Activated CD4-positive, alpha-beta T cell treated with anti-CD3 and anti-CD28 coated beads for 24 hours (primary cell): ENCODE results near the gene CRABP2.

Experiments
- DNase-seq, 2 donors: peaks; one replicate each; pipeline ENCODE4 v3.0.0-alpha.2; 2020; ENCODE audit warnings: low read depth in 2 of 2

Gene CRABP2

DNA sequence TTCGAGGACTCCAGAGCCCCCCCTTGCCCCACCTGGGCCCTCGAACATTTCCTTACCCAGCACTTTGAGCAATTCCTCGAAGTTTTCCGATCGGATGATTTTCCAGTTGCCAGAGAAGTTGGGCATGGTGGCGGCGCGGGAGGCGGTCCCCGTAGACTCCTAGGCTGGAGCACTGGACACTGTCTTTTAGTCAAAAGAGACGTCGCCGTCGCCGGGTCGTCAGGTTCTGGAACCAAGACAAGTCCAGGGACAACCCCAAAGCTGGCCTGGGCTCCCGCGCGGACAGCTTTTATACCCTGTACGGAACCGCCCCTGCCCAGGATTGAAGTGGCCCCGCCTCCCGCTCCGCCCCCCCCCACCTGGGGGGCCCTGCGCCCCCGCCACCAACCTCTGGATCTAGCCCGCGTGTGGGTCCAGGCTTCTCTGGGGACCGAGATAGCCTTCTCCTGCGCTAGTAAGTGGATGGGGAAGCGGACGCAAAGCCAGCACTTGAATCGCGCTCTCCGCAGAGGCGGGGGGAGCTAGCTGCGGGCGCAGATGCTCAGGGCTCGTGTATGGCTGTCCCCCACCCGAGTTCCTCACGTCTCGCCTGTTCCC lies at the start of gene CRABP2:
TSS of gene CRABP2 (minus strand) at position 263 of the 597 bp plus-strand sequence. CDS start at position 126, 137 bp downstream.
- DNase-seq = no peak

DNA sequence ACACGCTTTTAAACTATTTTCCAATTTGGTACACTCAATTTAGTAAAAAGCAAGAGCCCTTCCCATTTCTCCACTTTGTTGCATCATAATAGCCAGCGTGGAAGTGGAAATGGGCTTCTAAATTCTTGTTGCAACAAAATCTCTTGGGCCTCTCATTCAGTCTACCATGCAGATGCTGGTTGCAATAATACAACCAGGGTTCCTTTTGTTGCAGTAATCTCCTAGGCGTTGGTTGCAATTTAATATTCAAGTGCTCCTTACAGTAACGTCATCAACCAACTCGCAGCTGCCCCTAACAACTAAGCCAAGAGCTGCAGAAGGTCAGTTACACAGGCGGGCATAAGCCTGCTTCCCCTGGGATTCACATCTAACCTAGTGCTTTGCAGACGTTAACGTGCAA lies 48.8 kb upstream of the CRABP2 start:
- no peak for DNase-seq

DNA sequence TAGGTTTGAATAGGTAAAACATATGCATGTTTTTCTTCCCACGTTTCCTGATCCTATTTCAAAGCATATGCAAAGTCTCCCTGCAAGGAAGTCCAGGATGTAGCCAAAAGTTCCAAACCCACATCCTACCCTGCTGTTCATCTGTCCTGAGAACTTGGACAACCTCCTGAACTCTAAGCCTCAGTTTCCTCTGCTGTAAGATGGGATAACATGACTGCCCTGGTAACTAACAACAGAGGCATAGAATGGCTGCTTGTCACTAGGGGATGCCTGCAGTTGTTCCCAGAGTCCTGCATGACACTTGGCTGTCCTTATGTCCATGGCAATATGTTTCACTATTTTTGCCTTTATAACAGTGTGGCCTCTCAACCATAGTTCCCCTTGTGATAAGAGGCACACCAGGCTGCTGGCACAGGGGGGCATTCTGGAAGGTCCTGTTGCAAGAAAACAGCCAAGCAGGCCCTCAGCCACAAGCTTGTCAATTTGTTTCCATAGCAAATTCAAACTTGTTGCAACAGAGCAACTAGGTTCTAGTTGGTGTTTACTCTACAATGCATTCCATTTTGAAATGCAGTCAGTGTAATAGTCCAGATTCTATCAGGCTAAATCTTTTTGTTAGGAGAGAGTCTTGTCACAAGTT lies 47.6 kb upstream of the CRABP2 start:
- DNase-seq = no peak

DNA sequence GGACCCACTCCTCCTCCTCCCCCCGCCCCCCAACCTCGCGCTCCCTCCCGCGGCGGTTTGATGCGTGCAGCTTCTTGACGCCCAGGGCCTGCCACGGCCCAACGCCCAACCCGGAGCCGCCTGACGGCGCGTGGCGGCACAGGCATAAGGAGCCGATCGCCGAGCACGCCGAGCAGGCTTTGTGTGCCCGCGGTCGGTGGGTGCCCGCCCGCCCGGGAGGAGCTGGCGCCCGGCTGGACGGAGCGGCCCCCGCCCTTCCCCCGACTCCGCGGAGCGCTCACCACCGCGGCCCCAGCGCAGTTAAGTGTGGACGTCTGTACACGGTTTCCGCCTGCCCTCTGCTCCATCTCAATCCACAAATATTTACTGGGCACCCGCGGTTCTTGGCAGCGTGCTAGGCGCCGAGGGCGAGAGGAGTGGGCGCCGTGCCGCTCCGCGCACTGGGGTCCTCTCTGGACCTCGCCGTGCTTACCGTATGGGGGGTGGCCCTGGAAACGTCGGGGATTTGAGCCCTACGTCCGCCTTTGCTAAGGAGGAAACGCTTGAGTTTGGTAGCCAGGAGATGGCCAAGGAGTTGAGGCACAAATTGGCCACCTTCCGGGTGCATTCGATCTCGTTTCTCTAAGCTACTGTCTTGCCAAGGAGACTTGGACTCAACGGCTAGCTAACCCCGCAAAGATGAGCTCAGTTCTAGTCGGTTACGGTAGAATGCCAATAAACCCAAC lies 46.5 kb upstream of the CRABP2 start:
- peak; percentile 96 to 98 for DNase-seq

DNA sequence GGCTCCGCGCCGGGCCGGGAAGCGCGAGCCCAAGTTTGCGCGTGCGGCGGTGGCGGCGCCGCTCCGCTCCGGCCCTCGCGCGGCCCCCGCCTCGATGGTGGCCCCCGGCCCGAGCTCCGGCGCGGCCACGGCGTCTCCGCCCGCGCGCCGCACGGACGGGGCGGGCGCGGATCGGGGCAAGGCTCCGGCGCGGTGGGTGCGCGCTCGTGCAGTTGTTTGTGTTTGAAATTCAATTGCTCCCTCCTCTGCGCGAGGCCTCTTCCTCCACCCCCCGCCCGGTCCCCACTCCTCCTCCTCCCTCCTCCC lies 46.0 kb upstream of the CRABP2 start, which contains the start of gene HDGF:
TSS of gene HDGF (minus strand) at position 225 of the 306 bp plus-strand sequence. CDS start 246 bp downstream, outside the sequence.
- no peak for DNase-seq

DNA sequence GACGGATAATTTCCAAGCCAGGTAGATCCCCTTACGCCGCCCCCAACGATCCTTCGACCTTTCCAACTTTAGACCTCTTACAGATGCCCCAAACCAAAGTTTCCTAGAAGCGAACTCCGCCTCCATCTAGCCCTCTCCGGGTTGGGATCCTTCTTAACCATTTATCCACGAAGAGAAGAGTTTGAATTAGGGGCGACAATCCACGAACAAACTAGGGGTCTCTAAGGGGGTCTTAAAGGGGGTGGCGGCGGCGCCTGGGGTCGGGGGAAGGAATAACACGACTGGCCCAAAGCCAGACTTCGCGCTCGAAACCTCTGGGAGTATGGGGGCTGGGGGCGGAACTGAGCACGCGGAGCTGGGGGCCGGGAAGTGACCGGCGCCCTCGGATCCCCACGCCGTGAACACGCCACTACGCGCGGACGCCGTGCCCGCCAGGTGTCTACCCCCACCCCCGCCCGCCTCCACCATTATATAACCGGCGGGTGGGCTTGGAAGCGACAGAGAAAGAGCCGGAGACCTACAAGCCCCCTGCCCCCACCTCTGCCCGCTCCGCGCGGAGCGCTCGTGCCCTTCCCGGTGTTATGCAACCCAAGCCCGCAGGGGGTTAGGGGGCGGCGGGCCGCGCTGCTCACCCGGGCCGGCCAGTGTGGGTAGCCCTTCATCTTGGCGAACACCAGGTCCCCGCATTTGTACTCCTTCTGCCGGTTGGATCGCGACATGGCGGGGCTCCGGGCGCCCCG lies 45.5 kb upstream of the CRABP2 start:
- DNase-seq = no peak

DNA sequence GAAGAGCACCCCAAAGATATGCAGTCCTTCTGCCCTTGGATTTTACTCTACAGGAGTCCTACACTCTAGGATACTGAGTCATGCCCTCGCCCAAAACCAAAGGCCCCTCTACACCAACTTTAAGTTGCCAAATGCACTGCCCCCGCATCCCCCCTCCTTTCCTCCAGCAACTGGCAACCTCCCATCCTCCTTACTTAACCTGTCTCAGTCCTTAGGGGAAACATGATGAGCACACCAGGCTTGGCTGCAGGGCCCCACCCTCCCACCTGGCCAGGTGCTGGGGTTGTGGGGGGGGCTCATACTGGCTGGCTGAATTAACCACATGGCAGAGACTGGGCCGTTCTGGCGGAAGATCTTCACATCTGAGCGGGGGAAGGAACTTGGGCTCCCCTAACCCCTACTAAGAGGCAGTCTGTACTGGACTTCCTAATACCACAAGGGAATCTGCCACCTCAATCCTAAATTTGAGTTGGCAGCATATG lies 44.8 kb upstream of the CRABP2 start:
- no peak for DNase-seq

DNA sequence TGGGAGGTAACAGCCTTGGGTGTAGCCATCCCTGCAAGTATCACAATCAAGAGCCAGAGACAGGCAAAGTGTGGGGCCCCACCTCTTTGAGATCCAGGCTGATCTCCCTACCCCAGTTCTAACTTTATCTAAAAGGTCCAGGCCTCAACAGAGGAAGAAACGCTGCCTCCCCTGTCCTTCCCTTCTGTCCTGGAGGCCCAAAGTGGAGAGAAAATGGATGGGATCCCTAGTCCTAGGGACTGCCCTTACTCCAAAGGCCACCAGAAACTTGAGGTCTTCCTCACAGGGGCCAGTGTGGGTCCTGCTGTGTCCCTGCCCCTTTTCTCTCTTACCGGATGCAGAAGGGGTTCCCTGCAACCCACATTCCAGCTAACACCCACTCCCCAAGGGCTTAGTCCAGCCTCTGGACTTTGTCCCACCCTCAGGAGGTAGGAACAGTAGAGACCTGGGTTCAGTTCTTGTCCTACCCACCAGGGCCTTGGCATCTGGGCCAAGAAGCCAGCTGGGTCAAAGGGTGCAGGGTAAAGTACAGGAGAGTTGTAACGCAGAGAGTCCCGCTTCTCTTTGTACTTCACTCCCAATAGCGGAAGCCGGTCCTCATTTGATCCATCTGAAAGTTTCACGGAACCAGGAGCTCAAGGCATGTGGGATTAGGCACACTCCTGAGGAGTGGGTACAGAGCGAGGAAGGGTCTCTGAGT lies 44.2 kb upstream of the CRABP2 start:
- no peak for DNase-seq

DNA sequence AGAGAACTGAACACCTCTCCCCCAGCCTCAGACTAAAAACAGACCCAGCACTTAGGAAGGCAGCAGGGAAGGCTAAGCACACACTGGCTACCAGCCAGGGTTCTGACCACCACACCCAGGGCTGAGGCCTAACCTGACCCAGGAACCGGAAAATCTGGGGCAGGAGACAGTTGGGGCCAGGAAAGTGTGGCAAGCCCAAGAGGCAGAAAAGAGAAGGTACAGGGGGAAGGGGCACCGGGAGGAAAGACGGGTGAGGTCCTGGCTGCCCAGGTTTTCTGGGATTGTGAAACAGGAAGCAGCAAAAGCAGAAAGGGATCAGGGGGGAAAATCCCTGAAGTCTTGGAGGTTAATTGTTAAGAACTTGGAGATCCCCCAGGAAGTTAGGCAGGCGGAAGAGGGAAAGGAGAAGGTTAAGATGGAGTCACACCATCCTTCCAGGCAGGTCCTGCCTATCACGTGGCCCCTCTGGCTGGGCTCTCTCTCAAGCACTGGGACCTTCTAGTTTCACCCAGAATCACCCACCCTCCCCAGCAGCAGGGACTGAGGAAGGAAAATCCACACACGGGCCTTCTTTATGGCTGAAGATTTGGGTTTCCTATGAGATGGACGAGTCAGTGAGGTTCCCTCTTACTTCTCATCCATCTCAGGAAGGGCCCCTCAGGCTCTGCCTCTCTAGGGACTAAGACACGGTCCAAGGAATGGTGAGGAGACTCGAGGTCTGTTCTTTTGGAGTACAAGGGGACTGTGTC lies 43.5 kb upstream of the CRABP2 start:
- DNase-seq = no peak

DNA sequence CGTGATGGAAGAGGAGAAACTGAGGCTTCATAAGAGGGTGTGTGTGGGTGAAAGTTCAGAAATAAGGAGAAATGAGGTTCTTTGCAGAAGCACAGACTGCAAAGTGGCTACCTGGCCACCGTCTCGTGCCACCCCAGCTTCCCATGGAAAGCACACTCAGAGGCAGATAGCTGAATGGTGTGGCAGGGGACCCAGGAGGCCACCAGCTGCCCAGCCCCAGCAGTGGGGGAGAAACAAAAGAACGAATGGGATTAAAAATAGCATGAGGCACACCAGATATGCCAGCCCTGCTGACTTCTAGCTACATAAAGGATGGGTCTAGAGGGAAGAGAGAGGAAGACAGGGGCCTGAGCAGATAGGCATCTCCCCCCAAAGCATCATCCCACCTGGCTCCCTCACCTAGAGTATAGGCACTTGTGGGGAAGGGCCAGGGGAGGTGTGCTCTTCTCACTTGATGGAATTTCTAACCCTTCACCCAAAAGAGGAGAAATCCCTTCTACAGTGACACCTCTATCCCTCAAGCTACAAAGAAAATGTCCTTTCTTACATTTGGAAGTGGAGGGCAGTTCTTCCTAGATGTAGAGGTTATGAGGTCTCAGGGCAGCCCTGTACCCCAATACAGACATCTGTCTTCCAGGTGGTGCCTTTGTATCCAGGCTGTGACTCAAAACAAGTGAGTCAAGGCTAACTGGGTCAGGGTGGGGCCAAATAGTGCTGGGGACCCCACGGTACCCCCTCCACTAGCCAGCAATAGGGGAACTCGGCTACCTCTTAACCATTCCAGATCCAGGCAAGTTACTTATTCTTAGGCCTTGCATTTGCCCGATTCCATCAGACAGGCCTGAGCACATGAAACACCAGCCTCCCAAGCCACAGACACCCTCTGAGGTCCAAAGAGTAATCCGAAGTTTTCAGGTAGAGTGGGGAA lies 42.6 kb upstream of the CRABP2 start:
- no peak for DNase-seq

DNA sequence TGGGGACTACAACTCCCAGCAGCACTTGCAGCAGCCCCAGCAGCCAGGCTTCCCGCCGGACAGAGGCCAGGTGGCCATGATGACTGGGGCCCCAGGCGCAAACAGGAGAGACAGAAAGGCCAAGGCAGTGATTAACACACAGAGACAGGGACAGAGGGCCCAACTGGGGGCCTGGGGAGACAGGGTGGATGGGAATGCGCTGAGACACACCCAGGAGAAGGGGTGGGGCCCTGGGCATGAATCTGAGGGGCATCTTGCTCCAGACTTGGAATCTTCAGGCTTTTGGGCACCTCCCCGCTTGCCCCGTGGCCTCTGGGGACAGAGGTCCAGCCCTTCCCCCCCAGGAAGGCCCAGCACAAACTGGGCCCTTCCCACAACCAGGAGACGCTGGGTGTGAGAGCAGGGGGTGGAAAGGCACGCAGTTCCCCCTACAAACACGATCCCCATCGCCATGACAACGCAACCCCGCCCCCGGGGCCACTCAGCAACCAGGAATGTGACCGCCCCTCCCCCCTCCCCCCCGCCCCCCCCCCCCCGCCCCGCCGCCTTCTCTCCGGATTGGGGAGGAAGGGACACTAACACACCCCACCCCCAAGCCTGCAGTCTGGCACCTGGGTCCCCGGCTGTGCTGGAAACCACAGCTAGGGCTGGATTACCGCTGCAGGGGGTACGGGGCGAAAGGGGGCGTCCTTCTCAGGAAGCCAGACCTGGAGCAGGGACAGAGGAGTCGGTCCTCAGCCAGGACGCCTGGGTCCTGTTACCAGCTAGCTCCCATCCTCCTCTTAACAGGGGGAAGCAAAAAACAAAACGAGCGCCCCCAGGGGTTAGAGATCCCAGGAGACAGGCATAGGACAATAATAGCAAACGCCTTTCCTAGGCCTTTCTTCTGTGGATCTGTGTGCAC lies 41.6 kb upstream of the CRABP2 start:
- DNase-seq = no peak

DNA sequence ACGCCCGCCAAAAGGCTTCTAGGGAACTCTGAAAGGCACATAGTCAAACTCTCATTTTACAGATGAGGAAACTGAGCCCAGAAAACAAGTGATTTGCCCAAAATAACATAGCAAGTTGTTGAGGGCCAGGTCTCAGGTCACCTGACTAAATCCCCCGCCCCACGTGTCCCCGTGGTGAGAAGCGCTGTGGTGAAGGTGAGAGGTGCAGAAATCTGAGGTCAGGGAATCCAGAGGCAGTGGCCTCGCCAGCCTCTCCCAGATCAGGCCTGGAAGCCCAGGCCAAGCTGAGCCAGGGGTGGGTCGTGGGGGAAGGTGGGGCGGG lies 41.0 kb upstream of the CRABP2 start:
- DNase-seq = no peak

DNA sequence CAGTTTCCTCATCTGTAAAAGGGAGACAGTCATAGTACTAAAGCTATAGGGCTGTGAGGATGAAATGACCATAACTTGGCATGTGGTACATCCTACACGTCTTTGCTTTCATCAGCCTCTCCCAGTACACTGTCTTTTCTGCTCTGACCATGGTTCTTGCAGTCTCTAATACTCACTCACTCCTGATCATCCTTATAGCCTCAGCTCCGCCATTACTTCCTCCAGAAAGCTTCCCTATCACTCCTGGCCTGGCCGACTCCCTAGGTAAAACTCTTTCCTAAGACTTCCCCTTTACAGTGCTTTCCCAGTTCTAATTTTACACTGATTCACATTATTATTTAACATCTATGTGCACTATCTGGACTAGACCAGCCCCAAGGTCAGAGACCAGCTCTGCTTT lies 40.5 kb upstream of the CRABP2 start:
- no peak for DNase-seq

DNA sequence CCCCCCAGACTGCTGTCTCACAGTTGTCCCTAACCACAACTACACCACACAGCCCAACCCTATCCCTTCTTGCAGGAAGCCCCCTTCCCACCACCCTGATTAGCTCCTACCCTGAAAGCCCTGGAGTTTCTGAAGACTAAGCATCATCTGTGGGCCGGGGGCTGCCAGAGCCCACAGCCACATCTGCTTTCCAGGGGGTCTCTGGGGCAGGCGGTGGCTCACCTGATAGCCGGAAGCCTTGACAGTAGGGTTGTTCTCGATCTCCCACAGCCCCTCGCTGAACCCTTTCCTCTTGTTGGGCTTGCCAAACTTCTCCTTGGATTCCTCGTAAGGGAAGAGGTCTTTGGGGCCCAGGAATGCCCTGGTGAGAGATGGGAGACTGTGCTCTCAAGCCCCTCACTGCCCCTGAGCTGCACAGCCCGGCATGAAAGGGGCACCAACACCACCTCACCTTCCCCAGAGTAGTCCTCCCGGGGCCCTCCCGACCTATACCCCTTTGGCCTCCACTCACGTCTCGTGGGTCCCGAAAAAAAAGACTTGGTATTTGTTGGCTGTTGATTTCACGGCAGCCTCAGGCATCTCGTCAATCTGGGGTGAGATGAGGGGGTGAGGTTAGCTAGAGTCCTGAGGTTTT lies 39.5 kb upstream of the CRABP2 start:
- no peak for DNase-seq

DNA sequence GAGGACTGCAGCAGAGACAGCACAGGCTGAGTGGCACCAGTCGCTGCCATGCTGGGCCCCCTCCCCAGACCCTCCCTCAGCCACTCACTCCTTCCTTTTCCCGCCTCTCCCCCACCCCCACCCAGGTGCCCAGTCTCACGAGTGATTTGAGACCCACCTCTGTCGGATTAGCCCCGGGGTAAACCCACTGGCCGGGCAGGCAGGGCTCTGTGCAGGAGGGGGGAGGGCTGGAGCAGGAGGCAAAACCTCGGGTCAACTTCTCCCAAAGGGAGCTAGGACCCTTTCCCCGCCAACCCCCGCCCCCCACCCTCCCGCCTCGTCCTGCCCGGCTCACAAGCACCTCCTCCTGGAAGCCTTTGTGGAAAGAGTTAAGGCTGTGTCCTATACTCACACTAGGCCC lies 39.0 kb upstream of the CRABP2 start:
- DNase-seq = no peak

DNA sequence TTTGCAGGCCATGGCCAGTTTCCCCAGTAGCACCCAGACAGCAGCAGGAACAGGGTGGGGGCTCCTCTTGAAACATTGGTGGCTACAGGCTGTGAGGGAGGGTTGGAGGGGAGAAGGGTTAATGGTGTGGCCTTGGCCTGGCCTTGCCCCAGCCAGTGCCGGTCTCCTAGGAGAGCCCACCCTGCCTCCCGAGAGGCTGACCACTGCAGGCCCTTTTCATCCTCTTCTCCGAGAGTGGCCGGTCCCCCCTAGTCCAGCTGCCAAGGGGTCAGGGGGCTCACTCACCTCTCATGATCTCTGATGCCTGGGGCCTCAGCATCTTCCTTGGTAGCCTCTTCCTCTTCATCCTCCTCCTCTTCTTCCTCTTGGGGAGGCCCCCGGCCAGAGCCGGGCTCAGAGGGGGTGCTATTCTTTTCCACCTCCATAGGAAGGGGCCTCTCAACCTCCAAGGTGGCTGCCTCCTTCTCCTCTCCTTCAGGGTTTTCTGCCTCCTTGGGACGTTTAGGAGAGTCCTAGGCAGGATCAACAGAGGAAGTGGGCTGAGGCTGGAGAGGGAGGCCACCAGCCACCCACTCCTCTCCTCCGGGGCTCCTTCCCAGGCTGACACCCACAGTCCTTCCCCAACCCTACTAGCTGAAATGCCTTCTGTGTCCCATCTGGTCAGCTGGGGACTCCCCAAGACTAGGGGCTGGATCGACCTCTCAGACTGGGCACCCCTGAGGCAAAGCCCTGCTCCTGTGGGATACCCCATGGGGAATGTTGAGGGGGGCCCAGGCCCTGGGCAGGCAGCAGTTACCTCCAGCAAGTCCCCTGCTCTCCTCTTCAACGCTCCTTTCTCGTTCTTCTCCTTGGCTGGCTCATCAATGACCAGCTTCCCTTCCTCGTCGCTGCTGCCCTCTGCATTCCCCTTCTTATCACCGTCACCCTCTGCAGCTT lies 38.3 kb upstream of the CRABP2 start:
- no peak for DNase-seq

DNA sequence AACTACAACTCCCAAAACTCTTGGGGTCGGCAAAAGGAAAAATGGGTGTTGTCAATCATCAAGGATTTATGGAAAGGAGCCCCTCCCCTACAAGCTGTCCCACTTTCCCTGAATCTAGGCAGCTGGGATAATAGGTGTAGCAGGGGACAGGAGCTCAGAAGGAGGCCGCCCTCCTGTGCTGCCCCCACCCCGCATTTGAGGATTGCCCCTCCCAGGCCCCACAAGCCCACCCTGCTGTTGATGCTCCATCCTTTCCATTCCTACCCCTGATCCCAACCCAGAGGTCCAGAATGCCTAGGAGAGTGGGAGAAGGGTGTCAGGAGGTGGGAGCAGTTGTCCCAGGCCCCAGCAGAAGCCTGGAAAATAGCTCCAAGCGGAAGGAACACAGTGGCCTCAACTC lies 37.4 kb upstream of the CRABP2 start:
- no peak for DNase-seq
